ENCODE measurements around the gene NALF2. TPM values are rescaled to one million over a fixed set of nuclear protein-coding genes. Genes with fewer than 3 reads are reported as not detected.
A peak's percentile ranks its signal among the peaks of the same experiment; 100 is the strongest.

NALF2 gene
- total RNA-seq, 1 experiment from 2014 or later, result 1.5 TPM

DNA sequence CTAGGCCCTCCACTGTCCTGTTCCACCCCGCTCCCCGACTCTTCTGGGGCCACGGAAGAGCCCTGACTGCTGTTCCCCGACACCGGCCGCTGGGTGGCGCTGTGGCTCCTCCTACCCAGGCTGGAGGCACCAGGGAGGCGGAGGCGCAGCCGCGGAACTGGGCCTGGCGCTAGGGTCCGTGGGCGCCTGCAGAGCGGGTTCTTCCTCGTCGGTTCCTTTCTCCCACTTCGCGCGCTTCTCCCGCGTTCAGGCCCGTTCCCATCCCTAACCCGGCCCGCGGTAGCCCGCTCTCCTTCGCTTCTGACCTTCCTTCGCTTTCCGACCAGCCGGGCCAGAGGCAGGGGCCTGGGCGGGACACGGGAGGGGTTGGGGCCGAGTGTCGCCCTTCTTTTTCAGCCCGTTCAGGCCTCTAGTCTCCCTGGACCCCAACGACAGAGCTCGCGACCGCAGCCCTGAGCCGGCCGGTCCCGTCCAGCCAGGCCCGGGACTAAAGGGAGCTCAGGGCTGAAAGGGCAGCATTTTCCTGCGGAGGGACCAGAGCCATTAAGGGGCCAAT is 34.3 kb downstream of the NALF2 start:
- Histone ChIP-seq H3K27ac (ENCODE audit: low read length) (no peak overlapping the region), H3K9me3 (ENCODE audit: control insufficient read depth, insufficient read depth, low read depth, low read length) (no peaks in the 10 kb centered on the region), H3K36me3 (ENCODE audit: control insufficient read depth, insufficient read depth, low read length) (no peaks in the 10 kb centered on the region), H3K27me3 (ENCODE audit: control insufficient read depth, insufficient read depth, low read length) (no peaks in the 10 kb centered on the region; the same call in 1 of the 2 replicates), H3K4me1 (ENCODE audit: control insufficient read depth, insufficient read depth, low read length) (no peaks in the 10 kb centered on the region), H3K4me3 (ENCODE audit: low read depth in 2 of 2, low read length in 2 of 2) (peak overlapping the region; percentile 34 to 52)
- POLR2A ChIA-PET, result interaction anchor here (0.5 kb wide), 1 partner anchor 74 kb away, joined by 3 read pairs; no protein-coding TSS in a partner anchor
- in situ Hi-C loops (cut with HindIII; ENCODE audit: low pct_unique_long_range_greater_than_20kb, low sequenced_read_pairs), result no loop called here
- peak; percentile 97 for ATAC-seq
- BruUV-seq (replicated peaks), result no TSS peak
- CTCF ChIA-PET, result interaction anchor here (0.6 to 1.2 kb wide), 3 partner anchors 80 to 492 kb away, joined by 3 to 5 read pairs (median 4); no protein-coding TSS in a partner anchor
- TF ChIP-seq TCF7L2 (IDR thresholded peaks at IDR 0.05; ENCODE audit: low read depth, low read length) (no peak), SIN3A (IDR thresholded peaks at IDR 0.05; ENCODE audit: borderline replicate concordance, insufficient read depth, low read depth, low read length) (no peak), POLR2AphosphoS5 (IDR thresholded peaks at IDR 0.05; ENCODE audit: low read depth, low read length) (no peak)
- TF ChIP-seq, protein P1, sequence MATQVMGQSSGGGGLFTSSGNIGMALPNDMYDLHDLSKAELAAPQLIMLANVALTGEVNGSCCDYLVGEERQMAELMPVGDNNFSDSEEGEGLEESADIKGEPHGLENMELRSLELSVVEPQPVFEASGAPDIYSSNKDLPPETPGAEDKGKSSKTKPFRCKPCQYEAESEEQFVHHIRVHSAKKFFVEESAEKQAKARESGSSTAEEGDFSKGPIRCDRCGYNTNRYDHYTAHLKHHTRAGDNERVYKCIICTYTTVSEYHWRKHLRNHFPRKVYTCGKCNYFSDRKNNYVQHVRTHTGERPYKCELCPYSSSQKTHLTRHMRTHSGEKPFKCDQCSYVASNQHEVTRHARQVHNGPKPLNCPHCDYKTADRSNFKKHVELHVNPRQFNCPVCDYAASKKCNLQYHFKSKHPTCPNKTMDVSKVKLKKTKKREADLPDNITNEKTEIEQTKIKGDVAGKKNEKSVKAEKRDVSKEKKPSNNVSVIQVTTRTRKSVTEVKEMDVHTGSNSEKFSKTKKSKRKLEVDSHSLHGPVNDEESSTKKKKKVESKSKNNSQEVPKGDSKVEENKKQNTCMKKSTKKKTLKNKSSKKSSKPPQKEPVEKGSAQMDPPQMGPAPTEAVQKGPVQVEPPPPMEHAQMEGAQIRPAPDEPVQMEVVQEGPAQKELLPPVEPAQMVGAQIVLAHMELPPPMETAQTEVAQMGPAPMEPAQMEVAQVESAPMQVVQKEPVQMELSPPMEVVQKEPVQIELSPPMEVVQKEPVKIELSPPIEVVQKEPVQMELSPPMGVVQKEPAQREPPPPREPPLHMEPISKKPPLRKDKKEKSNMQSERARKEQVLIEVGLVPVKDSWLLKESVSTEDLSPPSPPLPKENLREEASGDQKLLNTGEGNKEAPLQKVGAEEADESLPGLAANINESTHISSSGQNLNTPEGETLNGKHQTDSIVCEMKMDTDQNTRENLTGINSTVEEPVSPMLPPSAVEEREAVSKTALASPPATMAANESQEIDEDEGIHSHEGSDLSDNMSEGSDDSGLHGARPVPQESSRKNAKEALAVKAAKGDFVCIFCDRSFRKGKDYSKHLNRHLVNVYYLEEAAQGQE (IDR thresholded peaks at IDR 0.05; ENCODE audit: insufficient read depth in 1 of 2, low read depth in 2 of 2, low read length in 1 of 2), result no peak
- TF ChIP-seq, protein P2, sequence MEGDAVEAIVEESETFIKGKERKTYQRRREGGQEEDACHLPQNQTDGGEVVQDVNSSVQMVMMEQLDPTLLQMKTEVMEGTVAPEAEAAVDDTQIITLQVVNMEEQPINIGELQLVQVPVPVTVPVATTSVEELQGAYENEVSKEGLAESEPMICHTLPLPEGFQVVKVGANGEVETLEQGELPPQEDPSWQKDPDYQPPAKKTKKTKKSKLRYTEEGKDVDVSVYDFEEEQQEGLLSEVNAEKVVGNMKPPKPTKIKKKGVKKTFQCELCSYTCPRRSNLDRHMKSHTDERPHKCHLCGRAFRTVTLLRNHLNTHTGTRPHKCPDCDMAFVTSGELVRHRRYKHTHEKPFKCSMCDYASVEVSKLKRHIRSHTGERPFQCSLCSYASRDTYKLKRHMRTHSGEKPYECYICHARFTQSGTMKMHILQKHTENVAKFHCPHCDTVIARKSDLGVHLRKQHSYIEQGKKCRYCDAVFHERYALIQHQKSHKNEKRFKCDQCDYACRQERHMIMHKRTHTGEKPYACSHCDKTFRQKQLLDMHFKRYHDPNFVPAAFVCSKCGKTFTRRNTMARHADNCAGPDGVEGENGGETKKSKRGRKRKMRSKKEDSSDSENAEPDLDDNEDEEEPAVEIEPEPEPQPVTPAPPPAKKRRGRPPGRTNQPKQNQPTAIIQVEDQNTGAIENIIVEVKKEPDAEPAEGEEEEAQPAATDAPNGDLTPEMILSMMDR (IDR thresholded peaks at IDR 0.05), result peak; percentile 86
- DNase-seq (ENCODE audit: low read depth, low spot score), result no peak
- intact Hi-C loops (cut with micrococcal nuclease; ENCODE audit: unreplicated experiment), result loop anchor here (5.0 to 10.0 kb wide), 2 partner anchors 79 to 556 kb away; partner anchors contain the start of gene EDA

GRCh38 chrX:69539437-69539836 is 35.3 kb downstream of the NALF2 start:
- Histone ChIP-seq H3K4me1 (ENCODE audit: control insufficient read depth, insufficient read depth, low read length) (no peaks in the 10 kb centered on the region), H3K27me3 (ENCODE audit: control insufficient read depth, insufficient read depth, low read length) (no peaks in the 10 kb centered on the region; the same call in 1 of the 2 replicates), H3K36me3 (ENCODE audit: control insufficient read depth, insufficient read depth, low read length) (no peaks in the 10 kb centered on the region), H3K4me3 (ENCODE audit: low read depth in 2 of 2, low read length in 2 of 2) (no peak overlapping the region), H3K9me3 (ENCODE audit: control insufficient read depth, insufficient read depth, low read depth, low read length) (no peaks in the 10 kb centered on the region), H3K27ac (ENCODE audit: low read length) (no peak overlapping the region)
- ChIA-PET POLR2A (no interaction called here), CTCF (no interaction called here)
- intact Hi-C loops (cut with micrococcal nuclease; ENCODE audit: unreplicated experiment), result loop anchor here (5.0 to 10.0 kb wide), 2 partner anchors 78 to 555 kb away; partner anchors contain the start of gene EDA
- ATAC-seq (no peak), DNase-seq (ENCODE audit: low read depth, low spot score) (no peak)
- no TSS peak for BruUV-seq (replicated peaks)
- in situ Hi-C loops (cut with HindIII; ENCODE audit: low pct_unique_long_range_greater_than_20kb, low sequenced_read_pairs), result no loop called here
- TF ChIP-seq POLR2AphosphoS5 (IDR thresholded peaks at IDR 0.05; ENCODE audit: low read depth, low read length), result no peak
- TF ChIP-seq, protein P1 (IDR thresholded peaks at IDR 0.05; ENCODE audit: insufficient read depth in 1 of 2, low read depth in 2 of 2, low read length in 1 of 2), result no peak

Measured in Panc1 (cell line).